H9 (cell line): ENCODE measurements around the gene DISP3. TPM values are rescaled to one million over a fixed set of nuclear protein-coding genes. Genes with fewer than 3 reads are reported as not detected.

Experiments
- DNase-seq: peaks from one replicate; pipeline ENCODE4 v3.0.0-alpha.2; 2017
- H2AFZ ChIP-seq: one replicate; pipeline ENCODE4 v1.6.1; 2013; ENCODE audit warnings: mild to moderate bottlenecking, low read length, control low read depth, moderate library complexity
- H2AK5ac ChIP-seq: 2 replicates; pipeline ENCODE4 v1.6.1; 2013; ENCODE audit warnings: low read length, control low read depth, mixed read lengths; ENCODE audit not compliant: insufficient read length
- H2BK120ac ChIP-seq: one replicate; pipeline ENCODE4 v1.6.1; 2013; ENCODE audit warnings: low read depth, mild to moderate bottlenecking, low read length, control low read depth, inconsistent platforms; ENCODE audit not compliant: poor library complexity, severe bottlenecking
- H2BK12ac ChIP-seq: 2 replicates; pipeline ENCODE4 v1.6.1; 2013; ENCODE audit warnings: low read length, control low read depth, mixed read lengths, low read depth; ENCODE audit not compliant: insufficient read length
- H2BK15ac ChIP-seq: 2 replicates; pipeline ENCODE4 v1.6.1; 2013; ENCODE audit warnings: low read depth, low read length, control low read depth
- H2BK20ac ChIP-seq: one replicate; pipeline ENCODE4 v1.6.1; 2013; ENCODE audit warnings: low read depth, mild to moderate bottlenecking, low read length, control low read depth, inconsistent platforms; ENCODE audit not compliant: poor library complexity, severe bottlenecking
- H2BK5ac ChIP-seq: 2 replicates; pipeline ENCODE4 v1.6.1; 2013; ENCODE audit warnings: low read length, control low read depth, mixed read lengths; ENCODE audit not compliant: insufficient read length
- H3K14ac ChIP-seq: 2 replicates; pipeline ENCODE4 v1.6.1; 2013; ENCODE audit warnings: low read length, control low read depth; ENCODE audit not compliant: insufficient read depth
- H3K18ac ChIP-seq: 2 replicates; pipeline ENCODE4 v1.6.1; 2013; ENCODE audit warnings: low read depth, mild to moderate bottlenecking, mixed read lengths, low read length, control low read depth; ENCODE audit not compliant: insufficient read length
- H3K23ac ChIP-seq: 2 replicates; pipeline ENCODE4 v1.6.1; 2013; ENCODE audit warnings: low read length, control low read depth, mixed read lengths, low read depth; ENCODE audit not compliant: insufficient read length
- H3K23me2 ChIP-seq: 2 replicates; pipeline ENCODE4 v1.6.1; 2013; ENCODE audit warnings: low read depth, mild to moderate bottlenecking, mixed read lengths, low read length, control low read depth; ENCODE audit not compliant: insufficient read length, poor library complexity, severe bottlenecking
- H3K27ac ChIP-seq: 2 replicates; pipeline ENCODE4 v1.5.1; 2013; ENCODE audit warnings: low read length, control low read depth, mixed read lengths, low read depth; ENCODE audit not compliant: insufficient read length
- H3K27me3 ChIP-seq: 2 replicates; pipeline ENCODE4 v1.6.1; 2013; ENCODE audit warnings: low read length, control low read depth, inconsistent platforms; ENCODE audit not compliant: insufficient read depth
- H3K4ac ChIP-seq: 2 replicates; pipeline ENCODE4 v1.6.1; 2013; ENCODE audit warnings: low read depth, mild to moderate bottlenecking, control low read depth, inconsistent platforms, low read length, moderate library complexity
- H3K4me1 ChIP-seq: 2 replicates; pipeline ENCODE4 v1.6.1; 2013; ENCODE audit warnings: low read length, control low read depth, inconsistent platforms; ENCODE audit not compliant: insufficient read depth
- H3K4me2 ChIP-seq: 2 replicates; pipeline ENCODE4 v1.6.1; 2013; ENCODE audit warnings: low read length, control low read depth, mixed read lengths; ENCODE audit not compliant: insufficient read length, insufficient read depth
- H3K56ac ChIP-seq: 2 replicates; pipeline ENCODE4 v1.6.1; 2013; ENCODE audit warnings: low read depth, mild to moderate bottlenecking, mixed read lengths, low read length, control low read depth; ENCODE audit not compliant: insufficient read length
- H3K79me1 ChIP-seq: 2 replicates; pipeline ENCODE4 v1.6.1; 2013; ENCODE audit warnings: low read depth, mild to moderate bottlenecking, moderate library complexity, low read length, control low read depth, inconsistent platforms; ENCODE audit not compliant: insufficient read depth, poor library complexity, severe bottlenecking
- H3K79me2 ChIP-seq: 2 replicates; pipeline ENCODE4 v1.6.1; 2013; ENCODE audit warnings: low read length, control low read depth, inconsistent platforms; ENCODE audit not compliant: insufficient read depth
- H3K9ac ChIP-seq: 2 replicates; pipeline ENCODE4 v1.6.1; 2013; ENCODE audit warnings: low read length, control low read depth, mixed read lengths; ENCODE audit not compliant: insufficient read length; ENCODE audit errors: extremely low read depth
- H3K9me3 ChIP-seq: one replicate; pipeline ENCODE4 v1.6.1; 2013; ENCODE audit warnings: low read depth, low read length, inconsistent platforms; ENCODE audit not compliant: control insufficient read depth
- H3T11ph ChIP-seq: one replicate; pipeline ENCODE4 v1.6.1; 2013; ENCODE audit warnings: mild to moderate bottlenecking, low read length, control low read depth, inconsistent platforms
- H4K20me1 ChIP-seq: one replicate; pipeline ENCODE4 v1.6.1; 2013; ENCODE audit not compliant: control insufficient read depth, insufficient read length, insufficient read depth
- H4K5ac ChIP-seq: 2 replicates; pipeline ENCODE4 v1.6.1; 2013; ENCODE audit warnings: low read depth, mild to moderate bottlenecking, mixed read lengths, low read length, control low read depth; ENCODE audit not compliant: insufficient read length
- H4K8ac ChIP-seq: replicated peaks from 2 replicates; pipeline ENCODE4 v1.6.1; 2013; ENCODE audit warnings: low read length, control low read depth, mixed read lengths, low read depth; ENCODE audit not compliant: insufficient read length
- H4K91ac ChIP-seq: 2 replicates; pipeline ENCODE4 v1.6.1; 2013; ENCODE audit warnings: low read depth, mild to moderate bottlenecking, moderate library complexity, mixed read lengths, low read length, control low read depth; ENCODE audit not compliant: insufficient read length
- H3K27ac Mint-ChIP-seq, 3 experiments: 2 replicates in 2 of 3; 3 replicates in 1 of 3; pipeline ENCODE4 v1.8.0; 2020 to 2021; ENCODE audit warnings: mixed read lengths in 3 of 3, mild to moderate bottlenecking in 1 of 3, moderate library complexity in 1 of 3
- H3K27me3 Mint-ChIP-seq: 2 replicates; pipeline ENCODE4 v1.8.0; 2021; ENCODE audit warnings: low read depth, mild to moderate bottlenecking, moderate library complexity, mixed read lengths
- H3K36me3 Mint-ChIP-seq, 3 experiments: 2 replicates in 2 of 3; 3 replicates in 1 of 3; pipeline ENCODE4 v1.8.0; 2020 to 2021; ENCODE audit warnings: low read depth in 3 of 3, mixed read lengths in 3 of 3; ENCODE audit not compliant: insufficient read depth in 1 of 3
- H3K4me1 Mint-ChIP-seq, 2 experiments: 2 replicates each; pipeline ENCODE4 v1.8.0; 2020; ENCODE audit warnings: mixed read lengths in 2 of 2
- H3K4me3 Mint-ChIP-seq, 2 experiments: 2 replicates in 1 of 2; 3 replicates in 1 of 2; pipeline ENCODE4 v1.8.0; 2020 to 2021; ENCODE audit warnings: mild to moderate bottlenecking in 2 of 2, mixed read lengths in 2 of 2, moderate library complexity in 1 of 2
- H3K9me3 Mint-ChIP-seq, 2 experiments: 2 replicates in 1 of 2; 3 replicates in 1 of 2; pipeline ENCODE4 v1.8.0; 2020; ENCODE audit warnings: mild to moderate bottlenecking in 2 of 2, mixed read lengths in 2 of 2, moderate library complexity in 1 of 2
- WGBS: extraction: QIAGEN DNeasy Blood & Tissue Kit; methylation state at CpG from one replicate; pipeline ENCODE4 v1.1.7; 2013; ENCODE audit warnings: missing lambda C conversion rate, low lambda C conversion rate, mixed read lengths; ENCODE audit not compliant: insufficient read length; ENCODE audit errors: extremely low coverage; 5-methylcytosine and 5-hydroxymethylcytosine counted together
- total RNA-seq: library from RNA; stranded (reverse); gene quantifications from 2 replicates; pipeline ENCODE4 v1.2.1, GENCODE V29; 2021
- TF ChIP-seq, protein P1 (sequence below): fragments of 200-600 bp; sonication (generic); conservative IDR thresholded peaks from 3 replicates; pipeline ENCODE4 v1.8.0; 2021; ENCODE audit warnings: antibody characterized with exemption, mild to moderate bottlenecking

Gene DISP3
- total RNA-seq, 1 experiment from 2014 or later, result 3.5 TPM

DNA sequence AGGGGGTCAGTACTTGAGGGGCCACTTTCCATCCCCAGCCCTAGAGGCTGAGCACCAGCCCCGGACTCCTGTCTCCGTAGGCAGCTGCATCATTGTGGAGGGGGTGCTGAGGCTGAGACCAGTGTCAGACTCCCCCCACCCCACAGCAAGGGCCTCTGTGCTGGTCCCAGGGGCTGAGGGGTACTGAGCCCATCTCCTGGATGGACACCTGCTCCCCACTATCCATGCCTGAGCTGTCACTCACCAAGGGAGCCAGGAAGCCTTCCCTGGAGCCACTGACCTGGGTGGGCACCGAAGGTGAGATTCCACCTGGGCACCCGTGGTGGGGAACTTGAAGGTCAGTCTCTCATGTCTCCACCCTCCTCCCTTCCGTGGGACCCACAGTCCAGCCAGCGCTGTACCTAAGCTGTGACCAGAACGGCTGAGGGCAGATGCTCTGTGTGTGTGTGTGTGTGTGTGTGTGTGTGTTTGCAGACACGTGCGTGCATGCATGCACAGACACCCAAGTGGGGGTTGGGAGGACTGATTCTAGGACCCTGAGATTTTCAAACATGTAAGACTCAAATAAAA, 9.3 kb downstream of the DISP3 start:
- TF ChIP-seq, protein P1, sequence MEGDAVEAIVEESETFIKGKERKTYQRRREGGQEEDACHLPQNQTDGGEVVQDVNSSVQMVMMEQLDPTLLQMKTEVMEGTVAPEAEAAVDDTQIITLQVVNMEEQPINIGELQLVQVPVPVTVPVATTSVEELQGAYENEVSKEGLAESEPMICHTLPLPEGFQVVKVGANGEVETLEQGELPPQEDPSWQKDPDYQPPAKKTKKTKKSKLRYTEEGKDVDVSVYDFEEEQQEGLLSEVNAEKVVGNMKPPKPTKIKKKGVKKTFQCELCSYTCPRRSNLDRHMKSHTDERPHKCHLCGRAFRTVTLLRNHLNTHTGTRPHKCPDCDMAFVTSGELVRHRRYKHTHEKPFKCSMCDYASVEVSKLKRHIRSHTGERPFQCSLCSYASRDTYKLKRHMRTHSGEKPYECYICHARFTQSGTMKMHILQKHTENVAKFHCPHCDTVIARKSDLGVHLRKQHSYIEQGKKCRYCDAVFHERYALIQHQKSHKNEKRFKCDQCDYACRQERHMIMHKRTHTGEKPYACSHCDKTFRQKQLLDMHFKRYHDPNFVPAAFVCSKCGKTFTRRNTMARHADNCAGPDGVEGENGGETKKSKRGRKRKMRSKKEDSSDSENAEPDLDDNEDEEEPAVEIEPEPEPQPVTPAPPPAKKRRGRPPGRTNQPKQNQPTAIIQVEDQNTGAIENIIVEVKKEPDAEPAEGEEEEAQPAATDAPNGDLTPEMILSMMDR, result no peak
- peaks cover 3% of the 10 kb centered on the region for H4K20me1 ChIP-seq
- H3K23me2 ChIP-seq, result no peaks in the 10 kb centered on the region
- H3K27ac ChIP-seq, result no peak overlapping the region
- no peak overlapping the region for H4K91ac ChIP-seq
- H2BK20ac ChIP-seq, result no peak overlapping the region
- Mint-ChIP-seq H3K27ac (no peak overlapping the region), H3K27me3 (peaks cover 5% of the 10 kb centered on the region), H3K9me3 (no peaks in the 10 kb centered on the region), H3K4me3 (no peak overlapping the region), H3K36me3 (no peaks in the 10 kb centered on the region), H3K4me1 (peaks cover 23 to 45% of the 10 kb centered on the region in 2 experiments)
- H3K56ac ChIP-seq, result no peak overlapping the region
- no peak overlapping the region for H2BK120ac ChIP-seq
- no peaks in the 10 kb centered on the region for H3K79me2 ChIP-seq
- no peak overlapping the region for H2AFZ ChIP-seq
- WGBS, result no CpG with 5 or more reads among the region's 9 CpGs
- H3K4me2 ChIP-seq, result no peak overlapping the region
- 0 out of 2 replicates have a peak, but pooled peaks cover 2% of the 10 kb centered on the region for H3K4me1 ChIP-seq
- H3K9ac ChIP-seq, result no peak overlapping the region
- H4K8ac ChIP-seq, result no peak overlapping the region
- no peaks in the 10 kb centered on the region for H3K79me1 ChIP-seq
- H3K27me3 ChIP-seq, result no peaks in the 10 kb centered on the region
- H3K23ac ChIP-seq, result no peak overlapping the region
- H4K5ac ChIP-seq, result no peak overlapping the region
- no peak overlapping the region for H2BK5ac ChIP-seq
- no peak overlapping the region for H2BK12ac ChIP-seq
- no peak overlapping the region for H2BK15ac ChIP-seq
- no peaks in the 10 kb centered on the region for H3K9me3 ChIP-seq
- no peak for DNase-seq
- no peak overlapping the region for H3K18ac ChIP-seq
- no peak overlapping the region for H3T11ph ChIP-seq
- H3K4ac ChIP-seq, result no peak overlapping the region
- no peak overlapping the region for H3K14ac ChIP-seq
- H2AK5ac ChIP-seq, result no peak overlapping the region
